Stimulated activated CD4-positive, alpha-beta T cell treated with anti-CD3 and anti-CD28 coated beads, Interleukin-15, amount 100 ng/mL, for 24 hours (primary cell): Measurements from ENCODE around the gene PLXNA2.

Experiments
- DNase-seq: peaks from one replicate; pipeline ENCODE4 v3.0.0-alpha.2; 2020

PLXNA2 gene

DNA sequence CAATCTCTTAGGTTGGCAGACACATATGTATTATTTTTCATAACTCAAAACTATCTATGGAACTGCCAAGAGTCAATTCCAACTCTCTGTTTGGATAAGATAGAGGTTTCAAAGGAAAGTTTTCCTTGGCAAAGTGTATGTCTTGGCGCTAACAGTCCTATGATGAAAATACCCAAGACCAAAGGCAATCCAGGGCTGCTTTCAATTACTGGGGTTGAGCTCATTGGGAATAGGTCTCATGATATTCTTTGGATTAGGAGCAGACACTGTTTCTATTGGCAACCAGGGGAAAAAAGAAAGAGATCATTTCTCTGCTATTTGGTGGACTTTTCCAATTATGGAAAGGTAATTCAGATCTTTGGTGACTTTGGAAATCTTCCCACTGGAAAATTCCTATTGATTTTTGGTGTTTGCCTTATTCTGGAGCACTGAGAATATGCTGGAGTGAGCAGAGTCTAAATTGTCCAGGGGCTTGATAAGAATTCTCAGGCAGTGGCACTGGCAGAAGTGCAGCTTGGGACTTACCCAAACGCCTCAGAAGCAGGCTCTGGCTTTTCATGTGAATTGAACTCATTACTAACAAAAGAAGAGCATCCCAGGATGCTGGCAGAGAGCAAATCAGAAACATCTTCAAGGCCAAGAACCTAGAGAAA, 20.4 kb upstream of the PLXNA2 start:
- DNase-seq = no peak

DNA sequence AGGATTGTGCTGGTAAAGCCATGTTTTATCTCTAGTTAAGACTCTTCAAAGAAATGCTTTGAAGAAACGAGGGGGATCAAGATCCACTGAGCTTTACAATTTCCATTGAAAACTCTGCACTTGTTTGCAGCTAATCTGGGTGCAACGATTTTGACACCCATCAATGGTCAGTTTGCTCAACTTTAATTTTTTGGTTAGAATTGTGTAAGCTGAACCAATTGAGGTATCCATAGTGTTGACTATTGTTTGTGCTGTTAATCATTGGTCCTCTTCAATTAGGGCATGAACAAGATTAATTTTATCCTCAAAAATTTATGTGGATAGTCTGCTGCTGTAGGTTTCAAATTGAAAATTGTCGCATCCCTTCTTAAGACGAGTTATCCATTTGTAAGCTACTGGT, 17.7 kb upstream of the PLXNA2 start:
- no peak for DNase-seq

DNA sequence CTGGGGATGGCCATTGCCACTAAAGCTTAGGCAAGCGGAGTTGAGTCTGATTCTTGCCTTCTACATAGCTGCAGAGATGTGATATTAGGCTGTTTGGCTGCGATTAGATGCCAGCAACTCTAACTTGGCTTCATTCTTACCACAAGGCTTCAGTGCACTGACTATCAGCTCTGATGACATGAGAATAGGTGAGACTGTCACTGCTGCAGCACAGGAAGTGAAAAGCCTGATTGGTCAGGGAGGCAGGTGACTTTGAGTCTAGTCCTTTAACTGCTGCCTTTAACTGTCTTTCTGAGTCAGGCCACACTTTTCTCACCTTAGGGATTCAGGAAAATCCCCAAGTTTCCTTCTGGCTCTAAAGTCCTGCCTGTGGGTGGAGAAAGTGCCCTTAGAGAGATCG, 14.1 kb upstream of the PLXNA2 start:
- no peak for DNase-seq

DNA sequence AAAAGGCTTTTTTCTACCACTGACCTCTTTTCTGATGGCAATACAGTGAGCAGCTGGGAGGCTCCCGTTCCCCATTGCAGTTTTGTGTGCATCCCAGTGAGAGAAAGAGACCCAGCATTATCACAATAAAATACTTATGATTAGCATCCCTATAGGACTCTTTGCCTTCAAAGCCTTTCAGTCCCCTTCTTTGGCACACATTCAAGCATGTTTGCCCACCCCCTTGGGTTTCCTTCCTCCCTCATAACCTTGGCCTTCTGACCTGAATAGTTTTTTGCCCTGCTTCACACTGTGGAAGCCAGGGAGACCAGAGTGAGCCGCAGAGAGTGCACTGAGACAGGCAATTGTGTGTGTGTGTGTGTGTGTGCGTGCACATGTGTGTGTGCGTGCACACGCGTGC, 13.2 kb upstream of the PLXNA2 start:
- no peak for DNase-seq

DNA sequence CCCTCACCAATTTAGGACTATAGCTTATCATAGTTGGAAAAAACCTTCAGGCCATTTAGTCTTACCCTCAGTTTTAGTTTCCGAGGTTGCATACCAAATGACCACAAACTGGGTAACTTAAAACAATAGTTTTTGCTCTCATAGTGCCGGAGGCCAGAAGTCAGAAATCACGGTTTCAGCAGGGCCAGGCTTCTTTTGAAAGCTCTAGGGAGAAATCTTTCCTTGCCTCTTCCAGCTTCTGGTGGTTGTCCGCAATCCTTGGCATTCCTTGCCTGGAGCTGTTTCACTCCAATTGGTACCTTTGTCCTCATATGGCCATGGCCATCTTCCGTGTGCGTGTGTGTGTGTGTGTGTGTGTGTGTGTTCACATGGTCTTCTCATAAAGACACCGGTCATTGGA, 12.4 kb upstream of the PLXNA2 start:
- DNase-seq = no peak

DNA sequence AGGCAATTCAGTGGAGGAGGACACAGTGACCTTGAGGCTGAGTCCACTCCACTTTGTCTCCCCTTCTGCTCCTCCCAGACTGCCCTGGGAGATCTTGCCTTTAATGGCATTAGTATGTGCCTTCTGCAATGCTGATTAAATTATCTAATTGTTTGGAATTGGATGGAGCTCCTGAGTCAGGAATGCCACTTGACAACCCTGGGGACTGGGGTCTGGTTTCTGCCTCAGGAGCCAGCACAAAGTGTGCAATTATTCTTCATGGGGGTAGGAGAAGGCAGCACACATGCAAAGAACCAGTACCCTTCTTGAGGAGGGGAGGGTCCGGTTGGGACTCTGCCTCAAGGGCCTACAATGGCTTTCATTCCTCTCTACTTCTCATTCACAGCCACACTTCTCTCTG, 11.9 kb upstream of the PLXNA2 start:
- no peak for DNase-seq

DNA sequence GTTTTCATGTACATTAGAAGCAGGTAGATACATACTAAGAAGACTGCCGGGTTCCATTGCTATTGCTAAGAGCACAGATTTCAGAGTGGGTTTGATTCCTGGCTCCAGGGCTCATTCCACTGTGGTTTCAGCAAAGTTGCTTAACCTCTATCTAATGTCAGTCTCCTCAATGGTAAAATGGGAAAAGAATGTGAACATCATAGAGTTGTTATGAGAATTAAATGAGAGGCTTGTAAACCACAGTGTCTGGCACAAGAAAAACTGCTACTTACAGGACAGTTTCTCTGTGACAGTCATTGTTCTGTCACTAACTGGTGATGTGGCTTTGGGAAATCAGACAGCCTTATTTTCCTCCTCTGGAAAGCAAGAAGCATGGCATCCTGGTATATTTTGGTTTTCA, 10.7 kb upstream of the PLXNA2 start:
- DNase-seq = no peak

DNA sequence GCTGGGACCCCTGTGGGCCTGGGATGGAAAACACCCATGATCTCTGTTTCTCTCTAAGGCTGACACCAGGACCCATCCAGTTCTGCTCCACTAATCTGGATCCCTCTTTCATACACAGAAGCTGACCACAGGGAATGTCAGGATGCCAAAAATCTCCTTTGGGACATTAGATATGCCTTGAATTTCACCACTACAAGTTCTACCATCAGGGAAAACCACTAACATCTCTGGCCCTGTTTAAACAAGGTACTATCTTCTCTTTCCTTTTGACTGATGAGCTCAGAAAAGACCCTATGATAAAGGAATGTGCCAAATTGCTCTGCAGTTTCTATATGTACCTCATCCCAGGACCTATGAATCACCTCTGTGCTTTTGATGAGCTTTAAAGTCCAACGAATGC, 10.2 kb upstream of the PLXNA2 start:
- no peak for DNase-seq

DNA sequence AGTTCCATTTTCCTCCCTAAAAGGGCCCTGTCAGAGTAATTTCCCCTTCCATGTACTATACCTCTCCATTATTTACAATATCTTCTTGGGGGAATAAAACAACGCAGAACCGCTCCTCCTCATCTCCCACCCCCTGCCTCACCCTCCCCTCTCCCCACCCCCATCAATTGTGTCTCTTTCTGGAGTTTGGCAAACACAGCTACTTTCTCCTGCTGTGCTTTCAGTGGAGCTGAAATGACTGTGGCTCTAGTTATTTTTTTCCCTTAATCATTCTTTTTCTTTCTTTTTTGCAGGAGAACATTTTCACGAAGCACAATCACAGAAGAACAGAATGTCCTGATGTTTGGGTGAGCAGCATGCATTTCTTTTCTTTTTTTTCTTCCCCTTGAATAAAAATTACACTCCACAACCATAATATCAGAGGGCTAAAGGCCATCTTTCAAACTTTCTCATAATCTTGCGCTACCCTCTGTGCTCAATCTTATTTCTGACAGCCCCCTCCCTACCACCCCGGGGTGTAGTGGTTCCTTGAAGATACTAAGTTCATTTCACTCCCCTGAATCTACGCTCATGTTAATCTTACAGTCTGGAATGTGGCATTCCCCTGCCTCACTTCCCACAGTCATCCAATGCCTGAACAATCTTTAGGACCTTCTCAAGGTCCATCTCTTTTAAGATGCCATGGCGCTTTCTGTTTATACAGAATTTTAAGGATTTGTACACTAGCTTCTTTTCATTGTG, 8.8 kb upstream of the PLXNA2 start:
- DNase-seq = no peak

DNA sequence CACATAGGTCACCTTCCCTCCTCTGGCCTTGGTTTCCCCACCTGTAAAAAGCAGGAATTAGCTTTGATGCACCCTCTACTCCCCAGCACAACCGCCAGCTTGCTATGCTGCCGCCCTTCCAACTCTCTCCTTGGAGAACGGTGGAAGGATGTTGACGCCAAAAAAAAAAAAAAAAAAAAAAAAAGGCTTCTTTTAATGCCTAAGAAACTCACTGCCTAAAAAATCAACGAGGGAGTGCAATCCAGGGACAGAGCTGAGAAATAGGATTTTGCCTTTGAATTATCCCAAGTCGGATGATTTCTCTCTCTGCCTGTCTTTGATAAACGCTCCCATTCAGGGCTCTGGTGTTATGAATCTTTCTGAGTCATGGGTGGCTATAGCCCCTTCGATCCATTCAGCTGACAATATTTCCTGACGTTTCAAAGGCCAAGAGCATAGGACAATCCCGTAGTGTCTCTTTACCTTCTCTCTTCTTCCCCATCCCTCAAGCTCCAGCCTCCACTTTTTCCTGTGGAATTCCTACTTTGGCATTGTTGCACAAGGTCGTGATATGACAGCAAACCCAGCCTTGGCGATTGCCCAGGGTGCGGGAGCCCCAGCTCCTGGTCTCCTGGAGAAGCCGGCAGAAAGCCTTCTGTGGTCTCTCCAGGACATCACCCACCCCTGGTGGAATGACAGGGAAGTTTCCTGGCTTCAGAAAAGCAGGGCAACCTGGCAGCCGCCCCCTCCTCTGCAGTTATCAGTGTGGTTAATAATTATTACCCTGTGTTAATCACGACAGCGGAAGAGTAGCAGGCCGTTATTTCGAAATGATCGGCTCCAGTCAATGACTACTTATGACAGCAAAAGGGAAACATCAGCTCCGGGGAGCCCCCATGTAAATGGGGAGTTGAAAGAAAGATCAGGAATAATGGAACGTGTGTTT, 8.0 kb upstream of the PLXNA2 start:
- no peak for DNase-seq

DNA sequence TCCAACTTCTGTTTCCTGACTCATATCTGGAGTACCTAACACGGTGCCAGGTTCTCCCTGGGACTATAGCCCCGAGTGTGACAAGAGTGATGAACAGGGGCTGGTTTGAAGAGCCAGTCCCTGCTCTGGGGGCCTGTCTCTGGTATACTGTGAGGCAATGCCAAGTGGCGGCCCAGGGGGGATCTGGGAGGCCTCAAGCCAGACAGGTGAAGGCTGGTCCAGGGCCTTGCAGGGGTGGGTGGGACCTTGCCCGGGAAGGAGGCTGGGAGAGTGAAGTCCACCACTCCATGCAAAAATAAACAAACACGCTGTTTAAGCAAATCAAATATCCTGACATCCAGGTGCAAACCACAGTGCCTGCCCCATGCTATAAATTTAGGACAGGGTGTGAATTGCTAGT, 6.8 kb upstream of the PLXNA2 start:
- DNase-seq = no peak

DNA sequence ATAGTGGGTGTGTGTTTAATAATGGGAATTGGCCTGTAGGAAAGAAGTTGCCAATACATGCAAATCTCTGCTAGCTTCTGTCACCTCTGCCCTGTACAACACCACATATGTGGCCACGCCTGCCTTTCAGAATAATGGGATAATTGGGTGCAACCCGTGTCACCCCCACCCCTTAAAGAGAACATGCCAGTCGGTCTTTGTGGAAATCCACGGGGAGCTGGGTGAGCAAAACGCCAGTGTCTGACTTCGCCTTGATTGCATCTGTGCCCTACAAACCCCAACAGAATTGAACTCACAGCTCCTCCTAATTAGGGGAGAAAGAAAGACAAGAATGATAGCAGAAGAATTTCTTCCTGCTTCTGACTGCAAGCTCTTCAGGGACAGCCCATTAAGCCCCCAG, 6.4 kb upstream of the PLXNA2 start:
- no peak for DNase-seq

DNA sequence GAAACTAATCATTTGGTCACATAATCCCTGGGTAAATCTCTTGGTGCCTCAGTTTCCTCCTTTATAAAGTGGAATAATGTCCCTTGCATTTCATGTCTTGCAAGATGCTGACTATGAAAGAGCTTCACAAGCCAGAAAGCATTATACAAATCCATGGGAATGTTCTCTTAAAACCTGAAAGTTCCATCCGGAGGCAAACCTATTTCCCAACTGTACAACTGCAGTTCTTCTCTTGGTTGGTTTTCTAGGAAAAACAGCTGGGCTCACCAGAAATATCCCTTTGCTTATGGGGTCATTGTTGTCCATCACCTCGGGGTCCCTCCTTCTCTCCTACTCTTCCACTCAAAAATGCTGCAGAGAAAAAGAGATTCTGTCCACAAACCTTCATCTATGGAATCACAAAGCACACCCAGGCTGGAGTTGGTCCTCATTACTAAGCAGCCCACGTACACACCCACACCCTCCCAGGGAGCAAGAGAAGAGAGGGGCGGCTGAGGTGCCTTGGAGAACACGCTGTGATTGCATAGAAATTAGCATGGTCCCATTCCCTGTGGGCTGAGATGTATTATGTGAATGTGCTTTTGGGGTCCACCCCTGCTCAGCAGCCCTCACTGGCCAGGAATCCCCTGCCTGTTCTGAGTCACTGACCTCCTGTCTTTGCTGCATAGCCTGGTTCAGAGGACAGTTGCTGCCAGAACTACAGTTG, 5.0 kb upstream of the PLXNA2 start:
- no peak for DNase-seq

DNA sequence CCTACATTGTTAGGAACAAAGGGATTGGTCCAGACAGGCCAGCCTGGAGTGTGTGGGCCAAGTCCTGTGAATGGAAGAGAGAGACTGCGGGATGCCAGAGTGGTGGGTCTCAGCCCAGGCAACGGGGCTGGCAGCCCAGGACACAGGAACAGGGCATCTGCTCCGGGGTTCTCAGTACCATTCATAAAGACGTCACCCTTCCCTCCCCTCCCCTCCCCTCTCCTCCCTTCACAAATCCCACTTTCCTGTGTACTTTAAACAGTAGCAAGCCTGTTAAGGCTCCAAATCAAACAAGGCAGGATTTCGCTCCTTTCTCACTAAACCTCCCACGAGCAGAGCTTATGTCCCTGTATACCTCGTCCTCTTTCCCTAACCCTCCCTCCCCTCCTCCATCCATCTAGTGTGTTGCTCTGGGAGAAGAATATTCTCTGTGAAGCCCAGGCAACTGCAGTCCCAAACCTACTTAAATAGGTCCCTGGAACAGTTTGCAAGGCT, 4.2 kb upstream of the PLXNA2 start:
- no peak for DNase-seq

DNA sequence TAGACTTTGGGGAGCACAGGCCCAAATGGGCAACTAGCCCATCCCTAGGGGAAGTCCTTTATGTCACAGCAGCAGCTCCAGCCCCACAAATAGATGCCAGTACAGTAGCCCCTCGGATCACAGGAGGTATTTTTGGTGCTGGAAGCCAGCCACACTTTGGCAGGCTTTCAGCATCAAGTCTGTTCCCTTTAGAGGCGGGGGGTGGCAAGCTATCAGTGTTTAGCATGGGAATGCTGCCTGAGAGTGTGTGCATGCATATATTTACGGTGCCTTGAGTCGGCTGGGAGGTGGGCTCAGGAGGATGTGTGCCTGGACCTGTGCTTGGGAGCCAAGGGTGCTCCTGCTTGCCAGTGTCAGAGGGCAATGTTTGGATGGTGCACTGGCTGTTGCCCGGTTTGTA, 3.5 kb upstream of the PLXNA2 start:
- DNase-seq = no peak

DNA sequence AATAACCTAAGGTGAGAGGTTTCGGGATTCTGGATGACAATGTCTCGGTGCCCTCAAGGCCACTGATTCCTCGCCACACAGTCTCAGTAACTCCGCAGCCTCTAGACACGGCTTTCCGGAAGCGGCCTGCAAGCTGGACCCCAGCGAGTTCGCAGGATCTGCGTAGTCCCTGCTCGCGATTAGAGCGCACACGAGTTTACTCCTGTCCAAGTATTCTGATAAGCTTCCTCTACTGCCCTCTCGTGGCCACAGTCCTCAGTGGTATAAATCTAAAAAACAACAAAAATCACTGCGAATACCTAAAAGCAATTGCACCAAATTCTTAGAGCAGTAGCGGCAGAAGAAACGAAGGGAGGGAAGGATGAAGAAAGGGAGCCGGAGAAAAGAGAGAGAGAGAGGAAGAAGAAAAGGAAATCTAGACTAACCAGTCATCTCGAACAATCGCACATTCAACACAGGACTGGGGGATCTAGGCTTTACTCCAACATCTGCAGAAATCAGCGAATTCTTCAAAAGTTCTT, 1.1 kb upstream of the PLXNA2 start:
- peak; percentile 89 for DNase-seq

DNA sequence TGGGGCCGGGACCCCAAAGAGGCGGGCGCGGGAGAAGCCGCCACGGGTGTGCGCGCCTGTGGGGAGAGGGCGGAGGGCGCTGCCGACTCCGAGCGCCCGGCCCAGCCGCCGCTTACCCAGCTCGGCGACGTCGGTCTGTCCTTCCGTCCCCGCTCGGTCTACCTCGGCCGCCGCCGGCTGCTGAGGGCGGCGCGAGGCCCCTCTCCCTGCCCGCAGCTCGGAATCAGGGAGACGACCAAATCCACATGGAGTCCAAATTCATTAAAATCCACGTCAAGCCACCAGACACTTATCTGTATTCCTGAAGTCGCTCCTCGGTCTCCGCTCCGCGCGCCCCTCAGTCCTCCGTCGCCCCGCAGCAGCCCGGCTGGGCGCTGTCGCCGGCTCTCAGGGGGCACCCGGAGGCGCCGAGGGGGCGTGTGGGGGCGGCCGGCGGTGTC, 637 bp downstream of the PLXNA2 start:
- peak; percentile 36 for DNase-seq

DNA sequence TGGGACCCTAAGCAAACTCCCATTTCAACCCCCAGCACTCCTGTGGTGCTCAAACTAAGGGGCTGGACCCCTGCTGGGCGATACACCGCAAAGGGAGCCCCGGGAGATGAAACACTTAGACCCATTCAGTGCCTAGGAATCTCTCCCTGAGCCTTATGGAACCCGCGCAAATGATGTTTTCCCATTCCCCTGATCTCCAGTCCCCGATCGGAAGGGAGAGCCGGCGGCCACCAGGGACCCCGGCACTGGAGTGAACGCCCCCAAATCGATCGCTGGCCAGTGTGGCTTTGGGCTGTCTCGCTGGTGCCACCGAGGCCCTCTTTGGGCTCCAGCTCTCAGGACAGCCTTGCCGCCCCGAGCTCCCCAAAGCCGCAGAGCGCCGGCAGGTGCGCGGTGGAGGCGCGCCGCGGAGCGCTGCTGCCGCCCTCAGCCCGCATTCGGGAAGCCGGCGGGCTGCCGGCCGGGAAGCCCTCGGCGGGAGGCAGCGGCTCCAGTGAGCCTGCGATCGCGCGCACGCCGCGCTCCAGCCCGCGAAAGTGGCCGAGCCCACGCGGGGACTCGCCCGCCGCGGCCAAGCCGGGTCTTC, 1.1 kb downstream of the PLXNA2 start:
- peak; percentile 36 for DNase-seq

DNA sequence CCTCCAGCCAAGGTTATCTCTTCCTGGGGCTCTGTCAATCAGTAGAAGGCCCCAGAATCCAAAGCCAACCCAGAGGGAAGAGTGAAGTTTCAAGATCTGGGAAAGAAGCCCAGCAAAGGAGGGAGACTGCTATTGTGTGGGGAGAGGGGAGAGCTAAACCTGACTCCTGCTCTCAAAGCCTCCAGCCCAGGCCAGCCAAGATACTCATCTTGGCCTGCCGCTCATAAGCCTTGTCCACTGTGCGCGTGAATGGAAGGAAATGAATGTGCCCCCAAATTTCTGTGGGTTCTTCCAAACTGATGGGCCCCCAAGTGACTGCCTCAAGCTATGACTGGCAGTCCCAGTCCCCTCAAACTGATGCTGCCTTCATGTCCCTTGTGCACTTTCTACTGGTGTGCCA, 2.0 kb downstream of the PLXNA2 start:
- no peak for DNase-seq

DNA sequence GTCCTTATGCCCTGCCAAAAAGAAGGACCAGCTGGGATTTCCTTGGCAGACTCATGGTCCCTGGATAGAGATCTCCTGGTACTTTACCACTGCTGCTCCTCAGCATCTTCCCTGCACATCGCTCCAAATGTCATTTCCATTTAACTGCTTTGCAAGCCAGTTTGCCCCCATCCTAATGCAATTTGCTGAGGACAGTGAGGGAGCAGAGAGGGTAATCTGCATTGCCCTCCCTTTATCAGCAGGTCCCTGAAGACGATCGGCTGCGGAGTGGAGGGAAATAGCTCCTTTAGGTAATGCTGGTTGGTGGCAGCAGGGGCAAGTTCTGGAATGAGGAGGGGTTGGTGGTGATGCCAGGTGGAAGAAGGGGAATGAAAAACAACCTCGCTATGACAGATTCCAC, 2.7 kb downstream of the PLXNA2 start:
- DNase-seq = no peak

DNA sequence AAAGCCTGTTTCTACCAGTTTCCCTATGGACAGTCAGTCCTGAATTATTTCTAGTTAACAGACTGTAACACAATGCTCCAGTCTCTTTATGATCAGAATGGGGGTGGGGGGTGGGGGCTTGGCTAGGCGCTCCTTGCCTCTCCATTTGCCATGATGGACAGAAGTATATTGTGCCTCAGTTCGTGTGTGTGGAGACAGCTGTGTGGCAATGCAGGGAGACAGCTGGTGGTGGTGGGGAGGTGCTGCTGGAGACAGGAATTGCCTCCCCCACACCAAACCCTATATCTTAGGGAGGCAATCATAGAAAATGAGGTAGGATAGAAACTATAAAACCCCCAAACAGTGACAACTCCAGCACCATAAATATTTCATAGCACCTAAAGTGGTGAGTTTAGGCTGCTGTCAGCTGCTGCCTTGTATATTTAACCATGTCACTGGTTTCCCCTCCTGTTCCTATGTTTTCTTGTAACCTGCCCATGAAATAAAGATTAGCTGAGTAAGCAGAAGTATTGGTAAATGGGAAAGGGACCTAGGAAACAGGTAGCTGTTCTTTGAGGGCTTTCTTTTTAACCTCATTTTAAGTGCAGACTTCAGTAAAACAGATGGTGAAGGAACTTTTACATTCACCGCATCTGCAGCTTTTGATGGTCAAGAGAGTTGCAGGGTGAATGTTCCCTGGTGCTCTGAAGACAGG, 3.4 kb downstream of the PLXNA2 start:
- DNase-seq = no peak
